GM23338 (cell line): ENCODE data around the gene SIRT1.

ENCODE experiments used
- CREB1 ChIP-seq: fragments of 250-450 bp; sonication (Bioruptor Pico); IDR thresholded peaks from 2 replicates; pipeline ENCODE4 v1.5.0; 2020; ENCODE audit warnings: low read depth, mild to moderate bottlenecking, moderate library complexity
- CTCF ChIP-seq, 2 experiments: fragments of 200-600 bp in 1 of 2; sonication (generic) in 1 of 2; conservative IDR thresholded peaks; 2 replicates each; pipeline versions ENCODE4 v1.5.1 to v1.6.1; 2016 to 2017; ENCODE audit warnings: antibody characterized with exemption in 2 of 2, low read depth in 2 of 2, mild to moderate bottlenecking in 2 of 2, moderate library complexity in 1 of 2
- ETS1 ChIP-seq: IDR thresholded peaks from 2 replicates; pipeline ENCODE4 v1.6.1; 2016; ENCODE audit warnings: antibody characterized with exemption
- EZH2 ChIP-seq: fragments of 200-600 bp; sonication (generic); IDR thresholded peaks from one replicate; pipeline ENCODE4 v1.8.0; 2017; ENCODE audit warnings: antibody characterized with exemption, mild to moderate bottlenecking, low read depth; ENCODE audit not compliant: unreplicated experiment
- EZH2phosphoT487 ChIP-seq: fragments of 200-600 bp; sonication (generic); IDR thresholded peaks from one replicate; pipeline ENCODE4 v1.8.1; 2018; ENCODE audit warnings: antibody characterized with exemption; ENCODE audit not compliant: unreplicated experiment
- POLR2AphosphoS5 ChIP-seq: IDR thresholded peaks from 2 replicates; pipeline ENCODE4 v1.6.1; 2016; ENCODE audit warnings: antibody characterized with exemption, low read depth
- REST ChIP-seq: IDR thresholded peaks from one replicate; pipeline ENCODE4 v1.6.1; 2018; ENCODE audit warnings: antibody characterized with exemption; ENCODE audit not compliant: unreplicated experiment

- TF ChIP-seq CTCF (conservative IDR thresholded peaks at IDR 0.05; ENCODE audit: low read depth in 2 of 2) (no peak), REST (no peak), EZH2phosphoT487 (no peak), POLR2AphosphoS5 (no peak), EZH2 (no peak), CREB1 (CRISPR knock-in tag) (no peak), ETS1 (no peak)
Measured at GRCh38 chr10:67868132-67868531, 16.3 kb upstream of the SIRT1 start.
